IMR-90 (cell line): ENCODE results near the gene FARS2. TPM values are rescaled to one million over a fixed set of nuclear protein-coding genes. Genes with fewer than 3 reads are reported as not detected.

ENCODE experiments used
- ATAC-seq: fragments of 200-7000 bp; cut with Tn5 transposase; 2 replicates; pipeline ENCODE4 v1.9.1; 2020; ENCODE audit warnings: low read depth, mild to moderate bottlenecking, moderate library complexity
- BruUV-seq: library from RNA; stranded (reverse); fragments of 400-500 nt; replicated peaks from 2 replicates; lab custom pipeline; 2021; lab: Mats Ljungman, UMichigan
- CTCF ChIA-PET: fragments of 300-600 bp; formaldehyde crosslinking; extraction: SDS; loops from one replicate; lab custom pipeline; 2021; ENCODE audit warnings: antibody characterized with exemption; lab: Yijun Ruan, JAX
- POLR2A ChIA-PET: fragments of 300-600 bp; sonication (Branson Sonifier 250); formaldehyde crosslinking; loops from one replicate; lab custom pipeline; 2022; ENCODE audit warnings: antibody characterized with exemption; ENCODE audit not compliant: unreplicated experiment; lab: Charles Lee
- DNase-seq: peaks from one replicate; pipeline ENCODE4 v3.0.0; 2013
- H2AFZ ChIP-seq: replicated peaks from 2 replicates; pipeline ENCODE3; 2013; ENCODE audit warnings: low read length, mild to moderate bottlenecking; ENCODE audit not compliant: poor library complexity
- H2AK5ac ChIP-seq: 2 replicates; pipeline ENCODE4 v1.6.1; 2013; ENCODE audit warnings: low read depth, low read length, inconsistent platforms
- H2AK9ac ChIP-seq: replicated peaks from 2 replicates; pipeline ENCODE3; 2013; ENCODE audit warnings: mild to moderate bottlenecking, low read depth, low read length, moderate library complexity; ENCODE audit not compliant: poor library complexity
- H2BK120ac ChIP-seq: 2 replicates; pipeline ENCODE4 v1.6.1; 2013; ENCODE audit warnings: low read depth, low read length, inconsistent platforms
- H2BK15ac ChIP-seq: 3 replicates; pipeline ENCODE4 v1.6.1; 2013; ENCODE audit warnings: low read depth, low read length, inconsistent platforms
- H2BK20ac ChIP-seq: 2 replicates; pipeline ENCODE4 v1.6.1; 2013; ENCODE audit warnings: low read depth, mild to moderate bottlenecking, inconsistent platforms, low read length, moderate library complexity
- H2BK5ac ChIP-seq: 2 replicates; pipeline ENCODE4 v1.6.1; 2013; ENCODE audit warnings: mild to moderate bottlenecking, low read depth, low read length, inconsistent platforms; ENCODE audit not compliant: poor library complexity, severe bottlenecking
- H3K14ac ChIP-seq: replicated peaks from 2 replicates; pipeline ENCODE4 v1.6.1; 2013; ENCODE audit warnings: low read depth, low read length, inconsistent platforms
- H3K18ac ChIP-seq: 2 replicates; pipeline ENCODE4 v1.6.1; 2013; ENCODE audit warnings: low read depth, low read length, control low read depth
- H3K23ac ChIP-seq: 2 replicates; pipeline ENCODE4 v1.6.1; 2013; ENCODE audit warnings: low read depth, low read length, inconsistent platforms
- H3K27ac ChIP-seq: 2 replicates; pipeline ENCODE4 v1.5.1; 2013; ENCODE audit warnings: mild to moderate bottlenecking, control low read depth, low read length; ENCODE audit not compliant: insufficient read depth
- H3K27me3 ChIP-seq: 2 replicates; pipeline ENCODE4 v1.6.1; 2013; ENCODE audit warnings: low read length; ENCODE audit not compliant: control insufficient read depth, insufficient read depth
- H3K36me3 ChIP-seq: 2 replicates; pipeline ENCODE4 v1.6.1; 2013; ENCODE audit warnings: low read length, mixed read lengths; ENCODE audit not compliant: control insufficient read depth, insufficient read depth
- H3K4ac ChIP-seq: 2 replicates; pipeline ENCODE4 v1.6.1; 2013; ENCODE audit warnings: low read depth, low read length, inconsistent platforms
- H3K4me1 ChIP-seq: 2 replicates; pipeline ENCODE4 v1.6.1; 2013; ENCODE audit warnings: low read length, mixed read lengths; ENCODE audit not compliant: control insufficient read depth, insufficient read depth
- H3K4me2 ChIP-seq: 2 replicates; pipeline ENCODE4 v1.6.1; 2013; ENCODE audit warnings: low read depth, mild to moderate bottlenecking, control low read depth, low read length, moderate library complexity
- H3K4me3 ChIP-seq: 2 replicates; pipeline ENCODE4 v1.5.1; 2013; ENCODE audit warnings: low read depth, mild to moderate bottlenecking, control low read depth, low read length, moderate library complexity; ENCODE audit not compliant: insufficient read depth
- H3K56ac ChIP-seq: 2 replicates; pipeline ENCODE4 v1.6.1; 2013; ENCODE audit warnings: low read length, inconsistent platforms; ENCODE audit not compliant: insufficient read depth; ENCODE audit errors: extremely low read depth
- H3K79me1 ChIP-seq, 2 experiments: 2 replicates each; pipeline ENCODE4 v1.6.1; 2013; ENCODE audit warnings: low read length in 2 of 2, inconsistent platforms in 1 of 2, low read depth in 1 of 2
- H3K9ac ChIP-seq: 2 replicates; pipeline ENCODE4 v1.6.1; 2013; ENCODE audit warnings: low read depth, low read length, control low read depth
- H3K9me1 ChIP-seq: 2 replicates; pipeline ENCODE4 v1.6.1; 2013; ENCODE audit warnings: low read length, inconsistent platforms; ENCODE audit not compliant: insufficient read depth
- H3K9me3 ChIP-seq: 2 replicates; pipeline ENCODE4 v1.6.1; 2013; ENCODE audit warnings: low read length; ENCODE audit not compliant: control insufficient read depth, insufficient read depth
- H4K20me1 ChIP-seq: 2 replicates; pipeline ENCODE4 v1.6.1; 2013; ENCODE audit warnings: low read length, inconsistent platforms; ENCODE audit not compliant: insufficient read depth
- H4K5ac ChIP-seq: 2 replicates; pipeline ENCODE4 v1.6.1; 2013; ENCODE audit warnings: mild to moderate bottlenecking, low read depth, low read length, control low read depth
- H4K8ac ChIP-seq, 2 experiments: 2 replicates each; pipeline ENCODE4 v1.6.1; 2013; ENCODE audit warnings: low read depth in 2 of 2, low read length in 2 of 2, control low read depth in 1 of 2, inconsistent platforms in 1 of 2
- H4K91ac ChIP-seq: 2 replicates; pipeline ENCODE4 v1.6.1; 2013; ENCODE audit warnings: low read depth, low read length, inconsistent platforms; ENCODE audit not compliant: insufficient read depth
- BHLHE40 ChIP-seq: fragments of 150-350 bp; IDR thresholded peaks from 2 replicates; pipeline ENCODE4 v1.6.1; 2016; ENCODE audit warnings: mild to moderate bottlenecking, low read depth, low read length
- CEBPB ChIP-seq: IDR thresholded peaks from 2 replicates; pipeline ENCODE4 v1.6.1; 2012; ENCODE audit warnings: low read depth, low read length, improper control_type of control experiment
- CHD1 ChIP-seq: IDR thresholded peaks from 2 replicates; pipeline ENCODE4 v1.6.1; 2012; ENCODE audit warnings: low read depth, low read length, improper control_type of control experiment
- CTCF ChIP-seq: conservative IDR thresholded peaks from 2 replicates; pipeline ENCODE4 v1.5.1; 2012; ENCODE audit warnings: mild to moderate bottlenecking, low read depth, low read length, improper control_type of control experiment
- FOS ChIP-seq: fragments of 150-350 bp; IDR thresholded peaks from 2 replicates; pipeline ENCODE4 v1.6.1; 2016; ENCODE audit warnings: low read depth, low read length
- MAFK ChIP-seq: IDR thresholded peaks from 2 replicates; pipeline ENCODE4 v1.6.1; 2012; ENCODE audit warnings: low read depth, low read length, improper control_type of control experiment
- MAZ ChIP-seq: IDR thresholded peaks from 2 replicates; pipeline ENCODE4 v1.6.1; 2012; ENCODE audit warnings: low read depth, mild to moderate bottlenecking, low read length, improper control_type of control experiment, moderate library complexity, borderline replicate concordance
- MXI1 ChIP-seq: IDR thresholded peaks from 2 replicates; pipeline ENCODE4 v1.6.1; 2012; ENCODE audit warnings: low read depth, mild to moderate bottlenecking, low read length, moderate library complexity, borderline replicate concordance
- NFE2L2 ChIP-seq: fragments of 150-350 bp; IDR thresholded peaks from 2 replicates; pipeline ENCODE4 v1.6.1; 2016; ENCODE audit warnings: low read depth, mild to moderate bottlenecking, low read length
- POLR2A ChIP-seq: IDR thresholded peaks from 2 replicates; pipeline ENCODE4 v1.6.1; 2012; ENCODE audit warnings: mild to moderate bottlenecking, low read depth, low read length
- RAD21 ChIP-seq: IDR thresholded peaks from 2 replicates; pipeline ENCODE4 v1.6.1; 2012; ENCODE audit warnings: low read length, improper control_type of control experiment
- RCOR1 ChIP-seq: IDR thresholded peaks from 2 replicates; pipeline ENCODE4 v1.6.1; 2012; ENCODE audit warnings: mild to moderate bottlenecking, low read length, improper control_type of control experiment; ENCODE audit not compliant: insufficient replicate concordance
- RFX5 ChIP-seq: IDR thresholded peaks from 2 replicates; pipeline ENCODE4 v1.8.0; 2012; ENCODE audit warnings: low read depth, mild to moderate bottlenecking, low read length, moderate library complexity
- SMC3 ChIP-seq: fragments of 150-350 bp; IDR thresholded peaks from 2 replicates; pipeline ENCODE4 v1.6.1; 2016; ENCODE audit warnings: low read depth, mild to moderate bottlenecking, antibody characterized with exemption, low read length, moderate library complexity
- USF2 ChIP-seq: fragments of 150-350 bp; IDR thresholded peaks from 2 replicates; pipeline ENCODE4 v1.6.1; 2017; ENCODE audit warnings: mild to moderate bottlenecking, antibody characterized with exemption, low read length, low read depth
- WGBS, 2 experiments: methylation state at CpG; one replicate each; pipeline versions ENCODE4 v1.1.5 to v1.1.7; 2013; ENCODE audit warnings: missing lambda C conversion rate in 2 of 2; ENCODE audit not compliant: insufficient read length in 1 of 2; ENCODE audit errors: extremely low coverage in 2 of 2; 5-methylcytosine and 5-hydroxymethylcytosine counted together
- dilution Hi-C: fragments of 300-500 bp; cut with HindIII; formaldehyde crosslinking; loops from one replicate; pipeline ENCODE4 v1.14.3; 2018; ENCODE audit warnings: low sequenced_read_pairs; ENCODE audit not compliant: unreplicated experiment
- in situ Hi-C: fragments of 300-500 bp; cut with MboI; formaldehyde crosslinking; loops from 3 replicates; pipeline ENCODE4 v1.14.3; 2019; ENCODE audit warnings: low sequenced_read_pairs, inconsistent platforms, mixed read lengths
- intact Hi-C: fragments of 100-400 bp; cut with micrococcal nuclease; formaldehyde crosslinking; loops from 2 replicates; pipeline ENCODE4 v1.10.0; 2022
- polyA plus RNA-seq, 3 experiments: library from polyadenylated mRNA; depleted of rRNA; stranded (reverse); fragments of >200 nt; gene quantifications; 2 replicates each; pipeline ENCODE4 v1.2.3, GENCODE V29; 2012; ENCODE audit warnings: low replicate concordance in 1 of 3
- total RNA-seq: library from RNA; depleted of rRNA; stranded (reverse); fragments of >200 nt; gene quantifications from 2 replicates; pipeline ENCODE4 v1.2.3, GENCODE V29; 2012

Gene FARS2
- total and polyA plus RNA-seq, 2 of the 4 experiments (the other 2 are of a cell fraction): 12.1 to 28.9 TPM

- Histone ChIP-seq H4K5ac (no peak overlapping the region), H3K4me3 (no peak overlapping the region), H3K4me2 (no peak overlapping the region), H2BK5ac (no peak overlapping the region), H3K14ac (no peak overlapping the region), H3K36me3 (no peaks in the 10 kb centered on the region), H2BK120ac (no peak overlapping the region), H2AK9ac (no peak overlapping the region), H3K27me3 (no peaks in the 10 kb centered on the region), H3K79me1 (no peaks in the 10 kb centered on the region), H3K4ac (no peak overlapping the region), H4K8ac (no peak overlapping the region), H3K23ac (no peak overlapping the region), H4K91ac (no peak overlapping the region), H3K9me1 (0 out of 2 replicates have a peak, but pooled peaks cover 2% of the 10 kb centered on the region), H2AFZ (no peak overlapping the region), H3K4me1 (no peaks in the 10 kb centered on the region), H3K56ac (no peak overlapping the region), H3K9me3 (no peaks in the 10 kb centered on the region), H3K18ac (no peak overlapping the region), H3K9ac (no peak overlapping the region), H2BK15ac (no peak overlapping the region), H2BK20ac (no peak overlapping the region), H4K20me1 (no peaks in the 10 kb centered on the region), H2AK5ac (no peak overlapping the region), H3K27ac (no peak overlapping the region)
- DNase-seq (no peak), ATAC-seq (no peak)
- ChIA-PET CTCF (no interaction called here), POLR2A (no interaction called here)
- dilution Hi-C loops: no loop called here
- WGBS, 2 experiments: no CpG with 5 or more reads among the region's 4 CpGs
- no TSS peak for BruUV-seq
- in situ Hi-C loops: no loop called here
- intact Hi-C loops: no loop called here
- no peak for TF ChIP-seq BHLHE40
- TF ChIP-seq MXI1: no peak
- TF ChIP-seq CEBPB: no peak
- no peak for TF ChIP-seq RAD21
- no peak for TF ChIP-seq NFE2L2
- no peak for TF ChIP-seq RCOR1
- no peak for TF ChIP-seq USF2
- TF ChIP-seq CTCF: no peak
- no peak for TF ChIP-seq SMC3
- no peak for TF ChIP-seq FOS
- TF ChIP-seq CHD1: no peak
- TF ChIP-seq RFX5: no peak
- no peak for TF ChIP-seq POLR2A
- no peak for TF ChIP-seq MAZ
- TF ChIP-seq MAFK: no peak
These were observed 269.8 kb downstream of the FARS2 start for GRCh38 chr6:5531161-5531560.
